Measurements from ENCODE around the gene INPP5A.

Gene INPP5A

GRCh38 chr10:132813560-132814468, 276.2 kb downstream of the INPP5A start:
- TF ChIP-seq USF1 (IDR thresholded peaks at IDR 0.05): no peak
- 0 out of 2 replicates have a peak, but pooled peaks have one; percentile 9 for TF ChIP-seq ZBTB7A (IDR thresholded peaks at IDR 0.05; ENCODE audit: low read depth)
- TF ChIP-seq NFIC (IDR thresholded peaks at IDR 0.05): peak; percentile 20; the same call in 1 of the 2 replicates

- TF ChIP-seq TEAD4 (IDR thresholded peaks at IDR 0.05) (no peak), EP300 (IDR thresholded peaks at IDR 0.05; ENCODE audit: borderline replicate concordance) (no peak), RAD21 (IDR thresholded peaks at IDR 0.05; ENCODE audit: low read depth) (no peak), NFIC (IDR thresholded peaks at IDR 0.05) (no peak), MAX (IDR thresholded peaks at IDR 0.05) (no peak), CEBPB (IDR thresholded peaks at IDR 0.05) (no peak), FOXM1 (IDR thresholded peaks at IDR 0.05; ENCODE audit: borderline replicate concordance, low read depth) (no peak), TCF12 (IDR thresholded peaks at IDR 0.05; ENCODE audit: low read depth) (no peak), YY1 (IDR thresholded peaks at IDR 0.05; ENCODE audit: low read depth) (no peak), REST (IDR thresholded peaks at IDR 0.05; ENCODE audit: low read depth) (no peak), USF1 (IDR thresholded peaks at IDR 0.05) (no peak), TAF1 (IDR thresholded peaks at IDR 0.05; ENCODE audit: low read depth) (no peak)
These were observed 276.9 kb downstream of the INPP5A start for GRCh38 chr10:132814469-132814856.

- TF ChIP-seq CREB1 (IDR thresholded peaks at IDR 0.05; ENCODE audit: low read depth): no peak
- TF ChIP-seq RAD21 (IDR thresholded peaks at IDR 0.05; ENCODE audit: low read depth): no peak
These were observed 277.7 kb downstream of the INPP5A start for GRCh38 chr10:132815168-132815857.

- TF ChIP-seq CEBPB (IDR thresholded peaks at IDR 0.05) (no peak), TAF1 (IDR thresholded peaks at IDR 0.05; ENCODE audit: low read depth) (no peak), TEAD4 (IDR thresholded peaks at IDR 0.05) (no peak), NFIC (IDR thresholded peaks at IDR 0.05) (no peak), EP300 (IDR thresholded peaks at IDR 0.05; ENCODE audit: borderline replicate concordance) (no peak), MAX (IDR thresholded peaks at IDR 0.05) (no peak), FOXM1 (IDR thresholded peaks at IDR 0.05; ENCODE audit: borderline replicate concordance, low read depth) (no peak), TCF12 (IDR thresholded peaks at IDR 0.05; ENCODE audit: low read depth) (no peak), EGR1 (IDR thresholded peaks at IDR 0.05) (no peak), REST (IDR thresholded peaks at IDR 0.05; ENCODE audit: low read depth) (no peak), ZBTB7A (IDR thresholded peaks at IDR 0.05; ENCODE audit: low read depth) (no peak), USF1 (IDR thresholded peaks at IDR 0.05) (no peak), RAD21 (IDR thresholded peaks at IDR 0.05; ENCODE audit: low read depth) (no peak)
These were observed 279.1 kb downstream of the INPP5A start for GRCh38 chr10:132816718-132817117.

GRCh38 chr10:132817701-132818211, 280.2 kb downstream of the INPP5A start:
- TF ChIP-seq EGR1 (IDR thresholded peaks at IDR 0.05) (no peak), MAX (IDR thresholded peaks at IDR 0.05) (no peak), USF1 (IDR thresholded peaks at IDR 0.05) (no peak), EP300 (IDR thresholded peaks at IDR 0.05; ENCODE audit: borderline replicate concordance) (no peak), ZBTB7A (IDR thresholded peaks at IDR 0.05; ENCODE audit: low read depth) (no peak), YY1 (IDR thresholded peaks at IDR 0.05; ENCODE audit: low read depth) (no peak), FOXM1 (IDR thresholded peaks at IDR 0.05; ENCODE audit: borderline replicate concordance, low read depth) (no peak), RAD21 (IDR thresholded peaks at IDR 0.05; ENCODE audit: low read depth) (no peak), TEAD4 (IDR thresholded peaks at IDR 0.05) (no peak), TAF1 (IDR thresholded peaks at IDR 0.05; ENCODE audit: low read depth) (no peak), CEBPB (IDR thresholded peaks at IDR 0.05) (no peak)
